HepG2 (cell line): ENCODE measurements around the gene SIGLEC9. TPM values are rescaled to one million over a fixed set of nuclear protein-coding genes. Genes with fewer than 3 reads are reported as not detected.

Experiments
- ATAC-seq: fragments of 200-7000 bp; cut with Tn5 transposase; 3 replicates; pipeline ENCODE4 v1.9.1; 2020; ENCODE audit warnings: mild to moderate bottlenecking, moderate library complexity
- BruUV-seq: library from RNA; stranded (reverse); fragments of 400-500 nt; replicated peaks from 2 replicates; lab custom pipeline; 2021; lab: Mats Ljungman, UMichigan
- CTCF ChIA-PET: fragments of 300-600 bp; formaldehyde crosslinking; extraction: SDS; loops from one replicate; lab custom pipeline; 2021; ENCODE audit warnings: low total read pairs, inconsistent platforms, low intra/inter-chr PET ratio; lab: Yijun Ruan, JAX
- POLR2A ChIA-PET: fragments of 350-600 bp; sonication (Branson Sonifier 250); formaldehyde crosslinking; loops from one replicate; lab custom pipeline; 2020; ENCODE audit warnings: antibody characterized with exemption, inconsistent platforms; lab: Yijun Ruan, JAX
- DNase-seq: peaks from one replicate; pipeline ENCODE4 v3.0.0-alpha.2; 2015; ENCODE audit warnings: low spot score
- FAIRE-seq: peaks from 3 replicates; lab custom pipeline; 2011; peaks lifted over from hg19 to GRCh38; lab: Jason Lieb, UNC
- H2AFZ ChIP-seq: one replicate; pipeline ENCODE4 v1.6.1; 2011; ENCODE audit warnings: low read length, inconsistent platforms
- H3K27ac ChIP-seq: fragments of 300-600 bp; 3 replicates; pipeline ENCODE4 v1.8.0; 2011; ENCODE audit warnings: mixed run types, mild to moderate bottlenecking, mixed read lengths, low read length, inconsistent platforms; ENCODE audit not compliant: insufficient read depth; ENCODE audit errors: extremely low read length
- H3K27me3 ChIP-seq, 2 experiments: fragments of 200-600 bp in 1 of 2; 2 replicates in 1 of 2; 3 replicates in 1 of 2; pipeline versions ENCODE4 v1.6.0 to v1.8.0; 2011; ENCODE audit warnings: low read length in 2 of 2, mild to moderate bottlenecking in 2 of 2, moderate library complexity in 2 of 2, inconsistent platforms in 1 of 2; ENCODE audit not compliant: insufficient read depth in 2 of 2, control insufficient read depth in 1 of 2
- H3K36me3 ChIP-seq, 2 experiments: fragments of 200-600 bp in 1 of 2; replicated peaks in 1 of 2; 2 replicates in 1 of 2; 3 replicates in 1 of 2; pipeline versions ENCODE4 v1.5.1 to v1.8.0; 2011; ENCODE audit warnings: low read length in 2 of 2, inconsistent platforms in 1 of 2; ENCODE audit not compliant: insufficient read depth in 2 of 2, control insufficient read depth in 1 of 2
- H3K4me1 ChIP-seq: 2 replicates; pipeline ENCODE4 v1.5.1; 2012; ENCODE audit warnings: low read length, inconsistent platforms; ENCODE audit not compliant: insufficient read depth
- H3K4me2 ChIP-seq: 2 replicates; pipeline ENCODE4 v1.6.0; 2011; ENCODE audit warnings: low read depth, low read length, inconsistent platforms
- H3K4me3 ChIP-seq, 3 experiments: fragments of 200-600 bp in 1 of 3; sonication (generic), shearing (Covaris generic) in 1 of 3; replicated peaks in 1 of 3; 2 replicates each; pipeline ENCODE4 v1.5.1; 2011 to 2016; ENCODE audit warnings: low read length in 3 of 3, inconsistent platforms in 2 of 3, low read depth in 2 of 3, mild to moderate bottlenecking in 2 of 3, control low read depth in 1 of 3, mixed read lengths in 1 of 3; ENCODE audit not compliant: insufficient read depth in 1 of 3
- H3K79me2 ChIP-seq: one replicate; pipeline ENCODE4 v1.6.1; 2011; ENCODE audit warnings: low read length, inconsistent platforms; ENCODE audit not compliant: insufficient read depth
- H3K9ac ChIP-seq: 2 replicates; pipeline ENCODE4 v1.6.0; 2011; ENCODE audit warnings: mild to moderate bottlenecking, low read depth, low read length, inconsistent platforms; ENCODE audit not compliant: insufficient read depth
- H3K9me3 ChIP-seq: 2 replicates; pipeline ENCODE4 v1.5.1; 2012; ENCODE audit warnings: mild to moderate bottlenecking, low read length
- H4K20me1 ChIP-seq: 2 replicates; pipeline ENCODE4 v1.6.0; 2011; ENCODE audit warnings: inconsistent platforms, mild to moderate bottlenecking, low read length, moderate library complexity; ENCODE audit not compliant: insufficient read depth
- HNF4A ChIP-seq: sonication (generic); formaldehyde crosslinking; IDR thresholded peaks from 2 replicates; pipeline ENCODE4 v1.4.0; 2020; ENCODE audit warnings: missing genetic modification reagents
- SIX1 ChIP-seq: sonication (generic); formaldehyde crosslinking; IDR thresholded peaks from 2 replicates; pipeline ENCODE4 v1.4.0; 2020; ENCODE audit warnings: missing genetic modification reagents, borderline replicate concordance
- ZNF138 ChIP-seq: sonication (generic); formaldehyde crosslinking; IDR thresholded peaks from 2 replicates; pipeline ENCODE4 v1.5.0; 2020; ENCODE audit warnings: mild to moderate bottlenecking, low read depth, missing genetic modification reagents
- ZNF564 ChIP-seq: sonication (generic); formaldehyde crosslinking; IDR thresholded peaks from 2 replicates; pipeline ENCODE4 v1.8.1; 2023; ENCODE audit warnings: mild to moderate bottlenecking, missing genetic modification reagents
- ZNF768 ChIP-seq: sonication (generic); formaldehyde crosslinking; IDR thresholded peaks from 2 replicates; pipeline ENCODE4 v1.4.0; 2020; ENCODE audit warnings: missing genetic modification reagents
- WGBS: methylation state at CpG from one replicate; pipeline ENCODE4 v1.1.6; 2017; ENCODE audit warnings: low lambda C conversion rate; 5-methylcytosine and 5-hydroxymethylcytosine counted together
- in situ Hi-C: cut with HindIII; loops from 2 replicates; pipeline ENCODE4 v1.10.0; 2017; ENCODE audit warnings: low pct_unique_long_range_greater_than_20kb; ENCODE audit not compliant: extremely low pct_ligation_motif_present
- intact Hi-C: fragments of 100-400 bp; cut with micrococcal nuclease; formaldehyde crosslinking; loops from one replicate; pipeline ENCODE4 v1.10.0; 2022; ENCODE audit not compliant: unreplicated experiment
- polyA plus RNA-seq, 8 experiments: library from polyadenylated mRNA; depleted of rRNA in 3 of 8; stranded (reverse) in 7 of 8; unstranded in 1 of 8; fragments of >200 nt; fragmentation: Illumina TruSeq in 4 of 8; extraction: Trizol in 4 of 8; gene quantifications; 2 replicates each; pipeline versions ENCODE4 v1.2.1 to v1.2.3, GENCODE V29; 2011 to 2016; ENCODE audit warnings: low read depth in 4 of 8, missing spikeins in 1 of 8, mixed read lengths in 1 of 8; ENCODE audit not compliant: insufficient read depth in 1 of 8
- total RNA-seq, 5 experiments: library from RNA; depleted of rRNA; stranded (reverse); fragments of >200 nt; fragmentation: Illumina TruSeq; extraction: Trizol; gene quantifications; 2 replicates each; pipeline ENCODE4 v1.2.3, GENCODE V29; 2016; ENCODE audit warnings: low read depth in 1 of 5
- TF ChIP-seq, protein P1 (sequence below): sonication (generic); formaldehyde crosslinking; IDR thresholded peaks from 2 replicates; pipeline ENCODE4 v1.4.0; 2020; ENCODE audit warnings: low read depth, mild to moderate bottlenecking, missing genetic modification reagents
- TF ChIP-seq, protein P2 (sequence below): sonication (generic); formaldehyde crosslinking; IDR thresholded peaks from 2 replicates; pipeline ENCODE4 v1.5.1; 2020; ENCODE audit warnings: missing genetic modification reagents, mild to moderate bottlenecking, borderline replicate concordance

Gene SIGLEC9
- total and polyA plus RNA-seq, 2 of the 13 experiments (the other 11 are each of a cell fraction or from before 2014, with no cell fraction given), result not detected

DNA sequence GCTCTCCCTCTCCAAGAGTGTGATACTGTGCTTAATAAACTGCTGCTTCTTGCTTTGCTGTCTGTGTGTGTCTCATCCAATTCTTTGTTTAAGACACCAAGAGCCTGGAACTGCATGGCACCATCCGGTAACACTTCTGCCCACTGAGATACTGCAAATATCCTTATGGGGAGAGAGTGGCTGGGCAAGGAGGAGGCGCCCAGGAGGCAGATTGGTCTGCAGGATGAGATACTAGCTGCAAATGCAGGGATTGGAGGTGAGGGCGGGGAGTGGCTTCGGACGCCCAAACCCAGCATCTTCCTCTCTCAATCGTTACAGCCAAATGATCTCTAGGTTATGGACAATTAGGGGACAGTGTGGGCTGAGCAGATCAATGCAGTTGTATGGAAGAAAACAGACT, 15.7 kb downstream of the SIGLEC9 start:
- H3K4me1 ChIP-seq, result no peaks in the 10 kb centered on the region
- no TSS peak for BruUV-seq
- intact Hi-C loops, result no loop called here

DNA sequence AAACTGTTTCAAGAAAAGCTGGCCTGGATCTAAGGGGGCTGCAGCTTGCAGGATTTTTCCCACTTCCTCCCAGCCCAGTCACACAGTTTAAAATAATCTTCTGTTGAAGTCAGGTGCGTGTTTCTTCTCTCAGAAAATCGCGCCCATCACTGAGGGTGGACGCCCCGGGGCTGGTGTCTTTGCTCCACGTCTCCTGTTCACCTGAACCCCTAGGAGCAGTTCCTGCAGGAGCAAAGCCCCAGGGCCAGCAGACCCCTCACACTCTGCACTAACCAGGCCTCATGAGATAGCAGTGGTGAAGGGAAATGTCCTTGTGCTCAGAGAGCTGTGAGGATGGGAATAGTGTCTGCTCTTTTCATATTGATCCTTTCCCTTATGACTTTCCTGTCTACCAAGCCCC, 16.5 kb downstream of the SIGLEC9 start:
- no peak overlapping the region for H3K27ac ChIP-seq
- no peak overlapping the region for H2AFZ ChIP-seq
- no peak overlapping the region for H3K9ac ChIP-seq
- DNase-seq, result no peak
- ChIA-PET CTCF (no interaction called here), POLR2A (no interaction called here)
- H3K79me2 ChIP-seq, result no peaks in the 10 kb centered on the region
- FAIRE-seq, result no peak
- 0% methylated on average over 6 of the region's 6 CpGs for WGBS
- ATAC-seq, result no peak
- peaks cover 4 to 60% of the 10 kb centered on the region in 2 experiments; a peak in 4 of 5 replicates for H3K27me3 ChIP-seq
- no peaks in the 10 kb centered on the region for H4K20me1 ChIP-seq
- no peak overlapping the region for H3K4me3 ChIP-seq
- H3K9me3 ChIP-seq, result no peaks in the 10 kb centered on the region
- no TSS peak for BruUV-seq
- intact Hi-C loops, result no loop called here
- in situ Hi-C loops, result no loop called here
- H3K36me3 ChIP-seq, result no peaks in the 10 kb centered on the region
- no peaks in the 10 kb centered on the region for H3K4me1 ChIP-seq
- H3K4me2 ChIP-seq, result no peak overlapping the region
- TF ChIP-seq ZNF564 (CRISPR knock-in tag), result no peak
- TF ChIP-seq, protein P1, sequence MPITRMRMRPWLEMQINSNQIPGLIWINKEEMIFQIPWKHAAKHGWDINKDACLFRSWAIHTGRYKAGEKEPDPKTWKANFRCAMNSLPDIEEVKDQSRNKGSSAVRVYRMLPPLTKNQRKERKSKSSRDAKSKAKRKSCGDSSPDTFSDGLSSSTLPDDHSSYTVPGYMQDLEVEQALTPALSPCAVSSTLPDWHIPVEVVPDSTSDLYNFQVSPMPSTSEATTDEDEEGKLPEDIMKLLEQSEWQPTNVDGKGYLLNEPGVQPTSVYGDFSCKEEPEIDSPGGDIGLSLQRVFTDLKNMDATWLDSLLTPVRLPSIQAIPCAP (CRISPR knock-in tag), result no peak
- TF ChIP-seq, protein P2, sequence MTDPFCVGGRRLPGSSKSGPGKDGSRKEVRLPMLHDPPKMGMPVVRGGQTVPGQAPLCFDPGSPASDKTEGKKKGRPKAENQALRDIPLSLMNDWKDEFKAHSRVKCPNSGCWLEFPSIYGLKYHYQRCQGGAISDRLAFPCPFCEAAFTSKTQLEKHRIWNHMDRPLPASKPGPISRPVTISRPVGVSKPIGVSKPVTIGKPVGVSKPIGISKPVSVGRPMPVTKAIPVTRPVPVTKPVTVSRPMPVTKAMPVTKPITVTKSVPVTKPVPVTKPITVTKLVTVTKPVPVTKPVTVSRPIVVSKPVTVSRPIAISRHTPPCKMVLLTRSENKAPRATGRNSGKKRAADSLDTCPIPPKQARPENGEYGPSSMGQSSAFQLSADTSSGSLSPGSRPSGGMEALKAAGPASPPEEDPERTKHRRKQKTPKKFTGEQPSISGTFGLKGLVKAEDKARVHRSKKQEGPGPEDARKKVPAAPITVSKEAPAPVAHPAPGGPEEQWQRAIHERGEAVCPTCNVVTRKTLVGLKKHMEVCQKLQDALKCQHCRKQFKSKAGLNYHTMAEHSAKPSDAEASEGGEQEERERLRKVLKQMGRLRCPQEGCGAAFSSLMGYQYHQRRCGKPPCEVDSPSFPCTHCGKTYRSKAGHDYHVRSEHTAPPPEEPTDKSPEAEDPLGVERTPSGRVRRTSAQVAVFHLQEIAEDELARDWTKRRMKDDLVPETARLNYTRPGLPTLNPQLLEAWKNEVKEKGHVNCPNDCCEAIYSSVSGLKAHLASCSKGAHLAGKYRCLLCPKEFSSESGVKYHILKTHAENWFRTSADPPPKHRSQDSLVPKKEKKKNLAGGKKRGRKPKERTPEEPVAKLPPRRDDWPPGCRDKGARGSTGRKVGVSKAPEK (CRISPR knock-in tag), result no peak
- no peak for TF ChIP-seq ZNF768
- no peak for TF ChIP-seq ZNF138 (CRISPR knock-in tag)

More for the DNA sequence above, 15.7 kb downstream of the SIGLEC9 start:
- DNase-seq, result no peak
- no peaks in the 10 kb centered on the region for H3K36me3 ChIP-seq
- WGBS, result 3% methylated on average over 6 of the region's 6 CpGs
- TF ChIP-seq SIX1 (CRISPR knock-in tag), result no peak
- TF ChIP-seq HNF4A (CRISPR knock-in tag), result no peak
- TF ChIP-seq, protein P2 (CRISPR knock-in tag), result no peak
- no peak overlapping the region for H3K9ac ChIP-seq
- no peaks in the 10 kb centered on the region for H3K9me3 ChIP-seq
- ATAC-seq, result no peak
- CTCF ChIA-PET, result no interaction called here
- in situ Hi-C loops, result no loop called here
- no peak overlapping the region for H3K4me3 ChIP-seq
- H2AFZ ChIP-seq, result no peak overlapping the region
- no peaks in the 10 kb centered on the region for H4K20me1 ChIP-seq
- no peaks in the 10 kb centered on the region for H3K79me2 ChIP-seq
- POLR2A ChIA-PET, result no interaction called here
- H3K27ac ChIP-seq, result no peak overlapping the region
- H3K27me3 ChIP-seq, result peaks cover 4 to 60% of the 10 kb centered on the region in 2 experiments; a peak in 4 of 5 replicates
- H3K4me2 ChIP-seq, result no peak overlapping the region
- FAIRE-seq, result no peak
